Measurements from ENCODE around the gene LRRC10.

DNA sequence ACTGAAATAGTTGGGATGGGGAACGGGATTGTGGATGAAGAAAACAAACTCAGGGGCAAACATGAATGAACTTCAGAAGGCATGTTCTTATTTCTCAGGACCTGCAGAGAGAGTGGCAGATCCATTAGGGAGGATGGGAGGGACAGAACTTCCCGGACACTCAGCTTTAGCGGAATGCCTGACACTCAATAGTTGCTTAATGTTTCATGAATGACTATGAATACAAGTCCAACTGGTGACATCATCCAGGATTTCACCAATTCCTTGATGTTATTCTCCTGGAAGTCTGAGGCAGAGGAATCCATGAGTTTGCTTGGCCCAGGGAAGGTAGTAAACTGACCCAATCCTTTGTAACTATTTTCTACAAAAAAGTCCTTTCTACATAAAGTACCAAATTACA, 37.8 kb upstream of the LRRC10 start:
- TF ChIP-seq, protein P1, sequence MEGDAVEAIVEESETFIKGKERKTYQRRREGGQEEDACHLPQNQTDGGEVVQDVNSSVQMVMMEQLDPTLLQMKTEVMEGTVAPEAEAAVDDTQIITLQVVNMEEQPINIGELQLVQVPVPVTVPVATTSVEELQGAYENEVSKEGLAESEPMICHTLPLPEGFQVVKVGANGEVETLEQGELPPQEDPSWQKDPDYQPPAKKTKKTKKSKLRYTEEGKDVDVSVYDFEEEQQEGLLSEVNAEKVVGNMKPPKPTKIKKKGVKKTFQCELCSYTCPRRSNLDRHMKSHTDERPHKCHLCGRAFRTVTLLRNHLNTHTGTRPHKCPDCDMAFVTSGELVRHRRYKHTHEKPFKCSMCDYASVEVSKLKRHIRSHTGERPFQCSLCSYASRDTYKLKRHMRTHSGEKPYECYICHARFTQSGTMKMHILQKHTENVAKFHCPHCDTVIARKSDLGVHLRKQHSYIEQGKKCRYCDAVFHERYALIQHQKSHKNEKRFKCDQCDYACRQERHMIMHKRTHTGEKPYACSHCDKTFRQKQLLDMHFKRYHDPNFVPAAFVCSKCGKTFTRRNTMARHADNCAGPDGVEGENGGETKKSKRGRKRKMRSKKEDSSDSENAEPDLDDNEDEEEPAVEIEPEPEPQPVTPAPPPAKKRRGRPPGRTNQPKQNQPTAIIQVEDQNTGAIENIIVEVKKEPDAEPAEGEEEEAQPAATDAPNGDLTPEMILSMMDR (IDR thresholded peaks at IDR 0.05; ENCODE audit: extremely low read depth in 1 of 2, insufficient read depth in 1 of 2, low read depth in 1 of 2, low read length in 2 of 2), result no peak
- TF ChIP-seq, protein P2, sequence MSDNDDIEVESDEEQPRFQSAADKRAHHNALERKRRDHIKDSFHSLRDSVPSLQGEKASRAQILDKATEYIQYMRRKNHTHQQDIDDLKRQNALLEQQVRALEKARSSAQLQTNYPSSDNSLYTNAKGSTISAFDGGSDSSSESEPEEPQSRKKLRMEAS (IDR thresholded peaks at IDR 0.05; ENCODE audit: insufficient read depth, insufficient read length), result no peak
- TF ChIP-seq POLR2A (IDR thresholded peaks at IDR 0.05; ENCODE audit: low read depth, low read length), result no peak
- TF ChIP-seq POLR2AphosphoS5 (IDR thresholded peaks at IDR 0.05; ENCODE audit: insufficient read depth, low read depth, low read length), result no peak
- TF ChIP-seq MYC (IDR thresholded peaks at IDR 0.05; ENCODE audit: low read depth, low read length), result no peak
- TF ChIP-seq EZH2 (IDR thresholded peaks at IDR 0.05; ENCODE audit: borderline replicate concordance, low read depth, low read length, severe bottlenecking), result no peak
- TF ChIP-seq GATA2 (IDR thresholded peaks at IDR 0.05; ENCODE audit: insufficient read depth, insufficient read length, low read depth, low read length), result no peak
- no peak for TF ChIP-seq JUN (IDR thresholded peaks at IDR 0.05; ENCODE audit: borderline replicate concordance, insufficient read depth, insufficient read length, low read depth)
- no peak for TF ChIP-seq FOS (IDR thresholded peaks at IDR 0.05; ENCODE audit: borderline replicate concordance, insufficient read depth, low read length)

All from endothelial cell of umbilical vein (primary cell).